SK-N-DZ (cell line): Measurements from ENCODE around the gene SNAPC2.
"Not testable (repeated sequence)": the region's sequence is repeated elsewhere in the genome, so short reads cannot be mapped to it uniquely, and the experiment has no call there.

Source experiments
- DNase-seq: peaks from one replicate; pipeline ENCODE4 v3.0.0-alpha.2; 2015; ENCODE audit warnings: low spot score

Gene SNAPC2

GRCh38 chr19:7921302-7921966 lies 1.3 kb downstream of the SNAPC2 start:
- no peak for DNase-seq

- DNase-seq, result no peak
Measured at GRCh38 chr19:7921967-7922835, 2.1 kb downstream of the SNAPC2 start.

- no peak for DNase-seq
Measured at GRCh38 chr19:7922836-7923195, 2.7 kb downstream of the SNAPC2 start.

GRCh38 chr19:7923295-7924191 lies 3.4 kb downstream of the SNAPC2 start:
- no peak for DNase-seq

- DNase-seq, result no peak
Measured at GRCh38 chr19:7924241-7924640, 4.1 kb downstream of the SNAPC2 start.

GRCh38 chr19:7924651-7925170 lies 4.6 kb downstream of the SNAPC2 start:
- no peak for DNase-seq

GRCh38 chr19:7925171-7925851 lies 5.2 kb downstream of the SNAPC2 start:
- peak; percentile 85 for DNase-seq

GRCh38 chr19:7926021-7926726 lies 6.0 kb downstream of the SNAPC2 start, which contains the start of gene CTXN1:
Gene CTXN1, minus strand, starts transcription at chr19:7926135. Its CDS starts 597 bp downstream, at chr19:7925538.
- no peak for DNase-seq

GRCh38 chr19:7926727-7927604 lies 6.8 kb downstream of the SNAPC2 start:
- no peak for DNase-seq

- DNase-seq, result no peak
Measured at GRCh38 chr19:7927605-7928333, 7.6 kb downstream of the SNAPC2 start.

GRCh38 chr19:7928334-7928706 lies 8.2 kb downstream of the SNAPC2 start:
- no peak for DNase-seq

- DNase-seq, result no peak
Measured at GRCh38 chr19:7928741-7929701, 8.9 kb downstream of the SNAPC2 start.

- DNase-seq, result not testable (repeated sequence)
Measured at GRCh38 chr19:7930030-7930429, 9.9 kb downstream of the SNAPC2 start.

GRCh38 chr19:7930765-7931164 lies 10.6 kb downstream of the SNAPC2 start:
- no peak for DNase-seq

- no peak for DNase-seq
Measured at GRCh38 chr19:7931221-7932061, 11.3 kb downstream of the SNAPC2 start.

- DNase-seq, result no peak
Measured at GRCh38 chr19:7932276-7932929, 12.3 kb downstream of the SNAPC2 start.
